ENCODE results near the gene FOXI1.

FOXI1 gene

DNA sequence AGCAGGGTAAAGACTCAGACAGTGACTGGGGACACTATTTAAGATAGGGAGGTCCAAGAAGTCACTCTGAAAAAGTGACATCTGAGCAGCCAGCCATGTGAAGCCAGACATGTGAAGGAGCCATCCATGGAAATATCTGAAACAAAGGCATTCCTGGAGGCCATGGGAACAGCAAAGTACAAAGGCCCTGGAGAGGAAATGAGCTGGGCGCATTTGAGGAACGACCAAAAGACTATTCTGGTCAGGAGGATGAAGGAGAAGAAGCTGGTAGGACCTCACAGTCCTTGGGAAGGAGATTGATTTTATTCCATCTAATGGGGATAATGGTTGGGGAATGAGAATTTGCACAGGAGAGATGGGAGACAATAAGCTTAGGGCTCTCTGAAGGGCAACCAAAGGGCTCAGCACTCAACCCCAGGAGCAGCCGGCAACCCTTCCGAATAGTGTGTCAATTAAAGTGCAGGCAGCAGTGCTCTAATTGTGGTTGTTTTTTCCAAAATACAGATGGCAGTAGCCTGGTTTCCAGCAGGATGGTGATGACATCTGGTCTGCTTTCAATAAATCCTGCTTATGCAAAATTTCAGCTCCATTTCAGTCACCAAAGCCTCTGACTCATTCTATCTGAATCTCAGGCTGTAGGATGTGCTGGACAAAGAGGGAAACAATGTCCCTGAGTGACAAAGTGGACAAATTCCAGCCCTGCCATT is 26.7 kb downstream of the FOXI1 start:
- TF ChIP-seq, protein P1, sequence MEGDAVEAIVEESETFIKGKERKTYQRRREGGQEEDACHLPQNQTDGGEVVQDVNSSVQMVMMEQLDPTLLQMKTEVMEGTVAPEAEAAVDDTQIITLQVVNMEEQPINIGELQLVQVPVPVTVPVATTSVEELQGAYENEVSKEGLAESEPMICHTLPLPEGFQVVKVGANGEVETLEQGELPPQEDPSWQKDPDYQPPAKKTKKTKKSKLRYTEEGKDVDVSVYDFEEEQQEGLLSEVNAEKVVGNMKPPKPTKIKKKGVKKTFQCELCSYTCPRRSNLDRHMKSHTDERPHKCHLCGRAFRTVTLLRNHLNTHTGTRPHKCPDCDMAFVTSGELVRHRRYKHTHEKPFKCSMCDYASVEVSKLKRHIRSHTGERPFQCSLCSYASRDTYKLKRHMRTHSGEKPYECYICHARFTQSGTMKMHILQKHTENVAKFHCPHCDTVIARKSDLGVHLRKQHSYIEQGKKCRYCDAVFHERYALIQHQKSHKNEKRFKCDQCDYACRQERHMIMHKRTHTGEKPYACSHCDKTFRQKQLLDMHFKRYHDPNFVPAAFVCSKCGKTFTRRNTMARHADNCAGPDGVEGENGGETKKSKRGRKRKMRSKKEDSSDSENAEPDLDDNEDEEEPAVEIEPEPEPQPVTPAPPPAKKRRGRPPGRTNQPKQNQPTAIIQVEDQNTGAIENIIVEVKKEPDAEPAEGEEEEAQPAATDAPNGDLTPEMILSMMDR (IDR thresholded peaks at IDR 0.05; ENCODE audit: low read depth, low read length, missing control alignments): no peak
- H3K4me3 ChIP-seq (ENCODE audit: low read depth, low read length): no peak overlapping the region
- DNase-seq (ENCODE audit: low read depth): no peak
- in situ Hi-C loops (cut with HindIII; ENCODE audit: low sequenced_read_pairs): no loop called here

DNA sequence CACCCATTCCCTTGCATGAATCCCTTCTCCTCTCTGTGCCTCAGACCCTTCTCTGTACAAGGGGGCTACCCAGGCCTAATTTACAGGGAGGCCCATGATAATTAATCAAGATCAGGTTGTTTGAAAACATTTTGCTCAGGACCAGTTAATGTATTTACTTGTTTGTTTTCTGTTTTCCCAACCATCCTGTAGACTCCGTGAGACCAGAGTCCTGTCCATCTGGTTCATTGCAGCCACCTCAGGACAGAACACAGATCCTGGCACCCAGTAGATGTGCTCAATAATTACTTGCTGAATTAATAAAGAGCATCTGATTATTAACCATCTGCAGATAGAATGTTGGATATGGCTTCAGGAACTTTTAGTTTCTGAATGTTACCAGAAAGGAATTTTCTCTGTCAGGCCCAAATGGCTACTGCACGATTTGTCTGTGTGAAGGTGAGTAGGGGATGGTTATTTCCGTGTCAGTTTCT is 27.3 kb downstream of the FOXI1 start:
- DNase-seq (ENCODE audit: low read depth): no peak
- H3K4me3 ChIP-seq (ENCODE audit: low read depth, low read length): no peak overlapping the region
- TF ChIP-seq, protein P1 (IDR thresholded peaks at IDR 0.05; ENCODE audit: low read depth, low read length, missing control alignments): no peak
- in situ Hi-C loops (cut with HindIII; ENCODE audit: low sequenced_read_pairs): no loop called here

DNA sequence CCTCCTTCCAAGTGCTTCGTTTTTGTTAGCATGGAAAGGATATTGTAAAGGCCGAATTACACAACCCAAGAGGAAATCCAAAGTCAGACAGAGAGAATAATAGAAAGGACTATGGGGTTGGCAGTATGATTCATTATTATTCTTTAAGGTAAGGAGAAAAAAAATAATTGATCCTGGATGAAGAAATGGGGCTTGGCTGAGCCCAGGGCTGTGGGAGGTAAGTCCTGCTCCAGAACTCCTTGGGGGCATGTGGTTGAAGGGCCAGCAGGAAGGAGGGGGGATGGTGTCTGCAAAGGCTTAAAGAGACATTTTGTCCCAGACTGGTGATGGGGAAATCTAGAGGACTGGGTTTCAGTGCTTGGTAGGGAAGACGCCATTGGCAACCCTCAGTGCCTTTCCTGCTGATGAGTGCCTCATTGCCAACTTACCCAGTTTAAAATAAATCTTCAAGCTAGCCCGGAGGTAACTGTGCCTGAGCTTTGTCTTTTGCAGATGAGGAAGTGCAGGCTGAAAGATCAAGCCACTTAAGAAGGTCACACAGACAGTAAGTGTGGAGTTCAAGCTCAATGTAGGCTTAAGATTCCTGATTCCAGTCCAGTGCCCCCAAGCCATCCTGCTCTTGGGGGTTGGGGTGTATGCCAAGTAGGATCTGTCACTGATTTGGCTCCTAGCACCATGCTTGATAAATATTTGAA is 30.2 kb downstream of the FOXI1 start:
- TF ChIP-seq, protein P1 (IDR thresholded peaks at IDR 0.05; ENCODE audit: low read depth, low read length, missing control alignments): no peak
- H3K4me3 ChIP-seq (ENCODE audit: low read depth, low read length): no peak overlapping the region
- DNase-seq (ENCODE audit: low read depth): no peak
- in situ Hi-C loops (cut with HindIII; ENCODE audit: low sequenced_read_pairs): no loop called here

DNA sequence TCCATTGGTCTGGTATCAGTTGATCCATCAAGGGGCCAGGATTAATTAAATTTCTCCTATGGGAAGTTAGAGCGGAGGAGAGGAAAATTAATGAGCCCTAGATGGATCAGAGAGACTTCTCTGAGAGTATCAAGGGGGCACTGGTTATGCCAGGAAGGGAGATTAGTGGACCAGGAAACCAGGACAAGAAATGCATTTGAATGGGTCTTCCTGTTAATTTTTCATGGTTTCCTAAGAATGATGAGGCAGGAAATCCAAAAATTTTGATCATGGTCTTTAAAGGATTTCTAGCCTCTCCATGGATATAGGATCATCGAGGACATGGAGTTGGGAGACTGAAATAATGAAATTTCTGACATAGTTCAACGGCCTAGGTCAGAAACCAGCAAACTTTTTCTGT is 30.8 kb downstream of the FOXI1 start:
- in situ Hi-C loops (cut with HindIII; ENCODE audit: low sequenced_read_pairs): no loop called here
- TF ChIP-seq, protein P1 (IDR thresholded peaks at IDR 0.05; ENCODE audit: low read depth, low read length, missing control alignments): no peak
- DNase-seq (ENCODE audit: low read depth): no peak
- no peak overlapping the region for H3K4me3 ChIP-seq (ENCODE audit: low read depth, low read length)

DNA sequence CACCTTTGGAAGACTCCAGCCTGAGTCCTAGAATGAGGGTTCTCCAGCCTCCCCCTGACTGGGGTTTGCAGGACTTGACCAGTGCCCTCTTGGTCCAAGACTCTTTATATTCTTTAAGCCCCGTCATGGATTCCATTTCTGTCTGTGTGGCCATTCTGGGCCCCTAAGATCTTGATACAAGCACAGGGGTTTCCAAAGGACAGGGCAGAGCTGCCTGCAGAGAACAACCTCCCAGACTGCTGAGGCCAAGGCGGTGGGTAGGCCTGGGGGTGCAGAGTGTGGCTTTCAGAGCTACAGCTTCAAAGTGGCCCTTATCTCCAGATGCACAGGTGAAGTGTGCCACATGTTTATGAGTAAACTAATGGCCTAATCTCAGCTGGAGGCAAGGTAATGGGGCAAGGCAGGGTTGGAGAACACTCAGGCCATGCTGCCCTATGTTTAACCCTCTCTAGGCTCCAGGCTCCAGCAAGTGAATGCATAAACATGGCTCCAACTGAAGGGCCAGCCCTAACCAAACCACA is 32.1 kb downstream of the FOXI1 start:
- TF ChIP-seq, protein P1 (IDR thresholded peaks at IDR 0.05; ENCODE audit: low read depth, low read length, missing control alignments): no peak
- in situ Hi-C loops (cut with HindIII; ENCODE audit: low sequenced_read_pairs): no loop called here
- no peak for DNase-seq (ENCODE audit: low read depth)
- no peak overlapping the region for H3K4me3 ChIP-seq (ENCODE audit: low read depth, low read length)

DNA sequence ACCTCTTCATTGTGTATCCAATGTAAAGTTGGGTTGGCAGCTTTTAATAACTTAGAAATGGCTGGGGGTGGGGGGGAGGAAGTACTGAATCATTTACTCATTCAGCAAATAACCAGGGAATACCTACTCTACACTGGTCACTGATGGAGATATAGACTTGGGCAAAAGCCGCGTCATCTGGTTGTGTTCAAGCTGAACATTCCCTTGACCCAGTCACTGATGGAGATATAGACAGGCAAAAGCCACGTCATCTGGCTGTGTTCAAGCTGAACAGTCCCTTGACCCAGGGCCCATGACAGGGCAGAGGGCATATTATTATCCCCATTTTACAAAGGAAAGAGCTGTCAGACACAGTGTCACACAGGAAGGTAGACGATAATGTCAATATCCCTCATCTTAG is 32.6 kb downstream of the FOXI1 start:
- in situ Hi-C loops (cut with HindIII; ENCODE audit: low sequenced_read_pairs): no loop called here
- TF ChIP-seq, protein P1 (IDR thresholded peaks at IDR 0.05; ENCODE audit: low read depth, low read length, missing control alignments): no peak
- no peak for DNase-seq (ENCODE audit: low read depth)
- H3K4me3 ChIP-seq (ENCODE audit: low read depth, low read length): no peak overlapping the region

All from astrocyte of the cerebellum (primary cell).